GM11168 (cell line): Measurements from ENCODE around the gene MIP.
"Not testable (repeated sequence)": the region's sequence is repeated elsewhere in the genome, so short reads cannot be mapped to it uniquely, and the experiment has no call there.

Source experiments
- in situ Hi-C: fragments of 300-500 bp; cut with MboI; formaldehyde crosslinking; loops from one replicate; pipeline ENCODE4 v1.12.0; 2022; ENCODE audit warnings: low sequenced_read_pairs; ENCODE audit not compliant: unreplicated experiment

The MIP gene

GRCh38 chr12:56454557-56454956 is at the start of gene MIP:
MIP (minus strand) TSS chr12:56454657; CDS start chr12:56454613, 44 bp downstream.
- in situ Hi-C loops: no loop called here

- in situ Hi-C loops: not testable (repeated sequence)
These were observed 45.4 kb upstream of the MIP start for GRCh38 chr12:56499879-56500278.

- in situ Hi-C loops: not testable (repeated sequence)
These were observed 45.0 kb upstream of the MIP start for GRCh38 chr12:56499452-56499851.

GRCh38 chr12:56498126-56498902 is 43.9 kb upstream of the MIP start:
- in situ Hi-C loops: not testable (repeated sequence)

- in situ Hi-C loops: not testable (repeated sequence)
These were observed 42.2 kb upstream of the MIP start for GRCh38 chr12:56496704-56497103.

GRCh38 chr12:56494481-56494880 is 40.0 kb upstream of the MIP start:
- in situ Hi-C loops: not testable (repeated sequence)

- in situ Hi-C loops: not testable (repeated sequence)
These were observed 39.6 kb upstream of the MIP start for GRCh38 chr12:56494106-56494415.

- in situ Hi-C loops: not testable (repeated sequence)
These were observed 39.1 kb upstream of the MIP start for GRCh38 chr12:56493409-56494105.

GRCh38 chr12:56490360-56490759 is 35.9 kb upstream of the MIP start:
- in situ Hi-C loops: no loop called here

- in situ Hi-C loops: no loop called here
These were observed 33.8 kb upstream of the MIP start, which contains the start of gene GLS2 for GRCh38 chr12:56488041-56488955. GLS2 (minus strand) TSS chr12:56488161; CDS start chr12:56488118, 43 bp downstream.

- in situ Hi-C loops: no loop called here
These were observed 33.1 kb upstream of the MIP start for GRCh38 chr12:56487448-56488040.

GRCh38 chr12:56486694-56487093 is 32.2 kb upstream of the MIP start:
- in situ Hi-C loops: no loop called here

- in situ Hi-C loops: no loop called here
These were observed 30.1 kb upstream of the MIP start for GRCh38 chr12:56484566-56484965.

- in situ Hi-C loops: no loop called here
These were observed 25.2 kb upstream of the MIP start for GRCh38 chr12:56479625-56480024.

GRCh38 chr12:56477521-56478225 is 23.2 kb upstream of the MIP start:
- in situ Hi-C loops: no loop called here

- in situ Hi-C loops: no loop called here
These were observed 22.5 kb upstream of the MIP start for GRCh38 chr12:56476972-56477432.

GRCh38 chr12:56476143-56476542 is 21.7 kb upstream of the MIP start:
- in situ Hi-C loops: no loop called here

GRCh38 chr12:56474389-56474788 is 19.9 kb upstream of the MIP start:
- in situ Hi-C loops: no loop called here
